ENCODE data around the gene STAT5A.
A peak's percentile ranks its signal among the peaks of the same experiment; 100 is the strongest.
"Not testable (repeated sequence)": the region's sequence is repeated elsewhere in the genome, so short reads cannot be mapped to it uniquely, and the experiment has no call there.

The STAT5A gene

GRCh38 chr17:42287977-42288802 is at the start of gene STAT5A:
TSS of gene STAT5A (plus strand) at chr17:42288498. CDS start at chr17:42289412, 914 bp downstream.
- DNase-seq (ENCODE audit: low read depth): no peak

GRCh38 chr17:42239576-42239975 is 48.7 kb upstream of the STAT5A start:
- not testable (repeated sequence) for DNase-seq (ENCODE audit: low read depth)

DNA sequence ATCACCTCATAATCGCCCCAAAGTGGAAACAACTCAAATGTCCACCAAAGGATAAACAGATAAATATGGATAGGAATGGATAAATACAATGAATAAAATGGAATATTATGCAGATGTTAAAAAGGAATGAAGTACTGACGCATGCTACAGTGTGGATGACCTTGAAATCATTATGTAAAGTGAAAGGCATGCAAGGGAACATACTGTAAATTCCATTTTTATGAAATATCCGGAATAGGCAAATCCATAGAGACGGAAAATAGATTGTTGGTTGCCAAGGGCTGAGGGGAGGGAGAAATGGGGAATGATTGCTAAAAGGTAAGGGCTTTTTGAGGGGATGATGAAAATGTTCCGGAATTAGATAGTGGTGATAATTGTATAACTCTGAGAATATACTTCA is 48.1 kb upstream of the STAT5A start:
- no peak for DNase-seq (ENCODE audit: low read depth)

DNA sequence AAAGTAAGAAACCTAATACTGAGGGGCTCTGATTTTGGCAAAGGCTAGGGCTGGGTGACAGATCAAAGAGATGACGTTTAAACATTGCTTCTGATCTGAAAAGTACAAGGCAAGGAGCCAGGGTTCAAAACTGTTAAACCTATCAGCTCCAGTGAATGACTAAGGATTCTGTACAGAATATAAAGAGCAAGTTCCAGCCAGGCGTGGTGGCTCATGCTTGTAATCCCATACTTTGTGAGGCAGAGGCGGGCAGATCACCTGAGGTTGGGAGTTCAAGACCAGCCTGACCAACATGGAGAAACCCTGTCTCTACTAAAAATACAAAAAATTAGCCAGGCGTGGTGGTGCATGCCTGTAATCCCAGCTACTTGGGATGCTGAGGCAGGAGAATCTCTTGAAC is 47.4 kb upstream of the STAT5A start:
- DNase-seq (ENCODE audit: low read depth): not testable (repeated sequence)

GRCh38 chr17:42241871-42242270 is 46.4 kb upstream of the STAT5A start:
- no peak for DNase-seq (ENCODE audit: low read depth)

DNA sequence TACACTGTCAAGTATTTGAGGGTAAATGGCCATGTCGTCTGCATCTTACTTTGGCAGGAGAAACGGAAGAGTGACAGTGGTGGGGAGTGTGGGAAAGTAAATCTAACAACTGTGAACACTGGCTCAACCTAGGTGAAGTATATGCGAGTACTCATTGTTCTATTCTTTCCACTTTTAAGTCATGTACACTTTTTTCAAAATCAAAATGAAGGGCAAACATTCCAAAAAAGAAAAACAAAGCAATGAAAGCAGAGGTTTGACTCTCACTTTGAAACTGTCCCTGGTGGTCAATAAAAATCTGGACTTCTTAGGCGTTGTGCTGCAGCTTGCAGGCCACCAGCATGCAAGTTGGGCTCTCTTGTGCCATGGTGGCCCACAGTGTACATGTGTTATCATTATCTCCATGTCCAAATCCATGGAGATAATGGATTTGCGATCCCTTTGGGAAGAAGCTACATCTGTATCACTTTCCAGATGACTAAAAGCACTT is 44.8 kb upstream of the STAT5A start:
- DNase-seq (ENCODE audit: low read depth): no peak

- not testable (repeated sequence) for DNase-seq (ENCODE audit: low read depth)
These were observed 44.2 kb upstream of the STAT5A start for GRCh38 chr17:42244116-42244515.

GRCh38 chr17:42245183-42245582 is 43.1 kb upstream of the STAT5A start:
- not testable (repeated sequence) for DNase-seq (ENCODE audit: low read depth)

DNA sequence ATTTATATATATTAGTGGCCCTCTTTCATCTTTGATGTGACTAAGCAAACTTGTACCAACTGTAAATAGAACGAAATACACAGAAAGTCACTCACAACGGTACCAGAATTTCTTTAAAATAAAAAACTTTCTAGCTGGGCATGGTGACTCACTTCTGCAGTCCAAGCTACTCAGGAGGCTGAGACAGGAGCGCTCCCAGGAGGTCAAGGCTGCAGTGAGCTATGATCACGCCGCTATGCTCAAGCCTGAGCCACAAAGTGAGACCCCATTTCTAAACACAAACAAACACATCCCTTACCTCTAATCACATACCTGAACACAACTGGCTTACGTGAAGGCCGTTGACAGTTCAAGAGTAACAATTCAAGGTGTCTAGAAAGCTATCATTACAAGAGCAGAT is 41.8 kb upstream of the STAT5A start:
- no peak for DNase-seq (ENCODE audit: low read depth)

- no peak for DNase-seq (ENCODE audit: low read depth)
These were observed 40.6 kb upstream of the STAT5A start for GRCh38 chr17:42247734-42248133.

DNA sequence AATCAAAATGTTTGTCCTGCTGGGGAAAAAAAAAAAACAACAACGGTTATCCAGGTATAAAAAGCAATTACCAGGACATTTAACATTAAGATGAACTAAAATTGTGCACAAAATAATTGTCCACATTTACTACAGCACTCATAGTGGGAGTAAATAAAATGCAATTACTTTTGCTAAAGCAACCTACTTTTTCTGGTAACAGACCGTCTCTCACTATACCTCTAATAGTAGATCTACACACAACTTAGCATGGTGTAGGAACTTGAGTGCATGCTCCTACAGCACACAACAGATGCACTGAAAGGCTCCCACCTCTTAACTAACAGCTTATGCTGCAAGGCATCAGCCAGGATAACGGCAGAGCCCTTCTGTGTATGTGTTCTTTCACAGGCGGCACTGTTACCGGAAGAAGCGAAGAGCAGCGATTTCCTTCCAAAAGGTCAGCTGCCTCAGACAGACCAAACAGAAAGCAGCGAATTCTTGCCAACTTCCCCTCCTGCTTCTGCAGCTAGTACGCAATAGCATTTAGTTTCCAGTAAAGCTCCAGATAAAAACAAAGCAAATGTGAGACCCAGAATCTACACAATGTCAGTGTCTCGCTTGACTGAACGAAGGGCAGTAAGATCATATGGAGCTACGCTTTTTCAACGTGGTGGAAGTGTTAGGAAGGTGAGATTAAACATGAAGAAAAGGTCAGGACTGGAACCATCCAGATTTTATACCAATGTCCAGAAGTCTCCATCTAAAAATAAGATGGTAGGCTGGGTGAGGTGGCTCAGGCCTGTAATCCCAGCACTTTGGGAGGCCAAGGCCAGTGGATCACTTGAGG is 39.7 kb upstream of the STAT5A start:
- DNase-seq (ENCODE audit: low read depth): peak; percentile 36

GRCh38 chr17:42249681-42250446 is 38.4 kb upstream of the STAT5A start:
- no peak for DNase-seq (ENCODE audit: low read depth)

GRCh38 chr17:42251115-42251514 is 37.2 kb upstream of the STAT5A start:
- no peak for DNase-seq (ENCODE audit: low read depth)

DNA sequence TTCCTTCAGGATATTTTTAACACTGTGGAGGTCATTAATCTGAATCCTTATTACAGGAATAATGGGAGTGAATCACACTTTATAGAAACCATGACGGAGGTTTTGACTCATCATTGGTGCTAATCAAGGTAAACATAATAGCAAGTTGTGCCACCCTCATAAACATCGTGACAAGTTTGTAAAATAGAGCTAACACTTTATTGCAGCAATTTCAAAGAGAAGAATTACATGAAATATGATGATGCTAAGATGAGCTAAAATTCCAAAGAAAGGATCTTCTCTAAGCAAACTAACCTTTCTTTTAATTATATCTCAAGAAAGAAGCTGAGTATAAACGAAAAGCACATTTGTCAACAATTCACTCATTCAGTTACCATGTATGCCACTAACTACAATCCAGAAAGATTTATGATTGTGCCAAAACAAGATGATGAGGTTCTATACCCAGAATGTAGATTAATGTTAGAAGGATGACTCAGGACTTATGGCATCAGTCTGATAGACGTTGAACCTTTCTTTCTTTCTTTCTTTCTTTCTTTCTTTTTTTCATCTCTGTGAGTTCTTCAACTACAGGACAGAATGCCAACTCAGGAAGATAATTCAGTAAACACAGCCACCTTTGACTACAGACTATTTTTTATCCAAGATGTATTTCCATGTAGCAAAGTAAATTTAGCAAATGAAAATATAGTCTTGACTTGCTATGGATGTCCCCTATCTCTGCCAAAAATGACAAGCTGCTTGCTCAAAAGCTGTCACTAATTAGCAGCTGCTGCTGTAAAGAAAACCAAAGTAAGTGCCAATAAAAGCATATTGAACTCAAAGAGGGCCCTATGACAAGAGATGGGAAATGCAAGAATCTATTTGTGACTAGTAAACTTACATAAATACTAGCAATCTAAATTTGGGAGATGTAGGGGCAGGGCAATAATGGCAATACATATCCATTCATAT is 35.4 kb upstream of the STAT5A start:
- no peak for DNase-seq (ENCODE audit: low read depth)

GRCh38 chr17:42253578-42253977 is 34.7 kb upstream of the STAT5A start:
- no peak for DNase-seq (ENCODE audit: low read depth)

GRCh38 chr17:42255445-42255844 is 32.9 kb upstream of the STAT5A start:
- no peak for DNase-seq (ENCODE audit: low read depth)

- DNase-seq (ENCODE audit: low read depth): no peak
These were observed 28.0 kb upstream of the STAT5A start for GRCh38 chr17:42260318-42260717.

GRCh38 chr17:42264366-42264765 is 23.9 kb upstream of the STAT5A start:
- not testable (repeated sequence) for DNase-seq (ENCODE audit: low read depth)

DNA sequence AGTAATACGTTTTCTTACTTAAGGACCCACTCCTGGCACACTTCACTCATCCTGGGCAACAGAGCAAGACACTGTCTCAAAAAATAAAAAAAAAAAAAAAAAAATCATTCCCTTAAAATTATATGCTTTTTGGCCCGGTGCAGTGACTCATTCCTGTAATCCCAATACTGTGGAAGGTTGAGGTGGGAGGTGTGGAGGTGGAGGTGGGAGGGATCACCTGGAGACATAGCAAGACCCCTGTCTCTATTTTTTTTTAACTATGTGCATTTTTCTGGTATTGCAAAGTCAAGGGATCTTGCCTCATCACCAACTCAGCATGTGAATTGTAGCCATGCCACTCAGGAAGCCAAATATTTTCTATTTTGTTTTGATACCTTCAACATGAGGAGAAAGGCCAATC is 21.8 kb upstream of the STAT5A start:
- no peak for DNase-seq (ENCODE audit: low read depth)

- DNase-seq (ENCODE audit: low read depth): no peak
These were observed 21.2 kb upstream of the STAT5A start for GRCh38 chr17:42266918-42267766.
